ENCODE data around the gene IKZF5.

Gene IKZF5

DNA sequence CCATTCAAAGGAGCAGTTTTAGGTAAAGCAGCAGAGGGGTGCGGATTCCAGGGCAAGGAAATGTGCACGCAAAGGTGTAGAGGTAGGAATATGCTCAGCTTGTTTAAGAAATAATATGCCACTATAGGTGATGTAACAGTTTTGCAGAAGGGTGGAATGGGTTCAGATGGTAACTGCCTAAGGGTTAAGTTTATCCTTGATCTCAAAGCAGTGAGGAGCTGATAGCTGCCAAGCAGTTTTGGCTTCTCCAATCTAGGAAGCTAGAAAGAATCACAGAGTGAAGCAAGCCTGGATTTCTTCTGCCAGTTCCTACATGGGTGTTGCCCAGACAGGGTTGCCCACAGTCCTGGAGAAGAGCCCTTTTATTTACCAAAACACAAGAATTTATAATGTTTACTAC is 6.2 kb upstream of the IKZF5 start:
- DNase-seq = no peak

DNA sequence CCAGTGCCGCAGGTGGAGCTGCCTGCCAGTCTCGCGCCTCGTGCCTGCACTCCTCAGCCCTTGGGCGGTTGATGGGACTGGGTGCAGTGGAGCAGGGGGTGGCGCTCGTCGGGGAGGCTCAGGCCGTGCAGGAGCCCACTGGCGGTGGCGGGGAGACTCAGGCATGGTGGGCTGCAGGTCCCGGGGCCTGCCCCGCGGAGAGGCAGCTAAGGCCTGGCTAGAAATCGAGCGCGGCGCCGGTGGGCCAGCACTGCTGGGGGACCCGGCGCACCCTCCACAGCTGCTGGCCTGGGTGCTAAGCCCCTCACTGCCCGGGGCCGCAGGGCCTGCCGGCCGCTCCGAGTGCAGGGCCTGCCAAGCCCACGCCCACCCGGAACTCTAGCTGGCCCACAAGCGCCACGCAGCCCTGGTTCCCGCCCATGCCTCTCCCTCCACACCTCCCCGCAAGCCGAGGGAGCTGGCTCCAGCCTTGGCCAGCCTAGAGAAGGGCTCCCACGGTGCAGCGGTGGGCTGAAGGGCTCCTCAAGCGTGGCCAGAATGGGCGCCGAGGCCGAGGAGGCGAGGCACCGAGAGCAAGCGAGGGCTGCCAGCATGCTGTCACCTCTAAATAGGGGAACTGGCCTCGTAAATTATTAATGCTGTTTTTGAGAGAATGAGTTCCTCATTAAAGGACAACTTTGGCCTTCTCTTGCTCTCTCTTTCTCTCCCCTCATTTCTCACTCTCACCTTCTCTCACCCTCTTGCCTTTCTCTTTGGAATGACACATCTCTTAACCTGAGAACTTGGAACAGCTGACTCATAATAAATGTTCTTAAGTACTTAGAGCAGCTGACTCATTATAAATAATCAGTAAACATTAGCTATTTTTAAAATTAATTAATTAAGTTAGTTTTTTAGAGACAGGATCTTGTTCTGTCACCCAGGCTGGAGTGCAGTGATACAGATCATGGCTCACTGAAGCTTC is 5.1 kb upstream of the IKZF5 start:
- no peak for DNase-seq

DNA sequence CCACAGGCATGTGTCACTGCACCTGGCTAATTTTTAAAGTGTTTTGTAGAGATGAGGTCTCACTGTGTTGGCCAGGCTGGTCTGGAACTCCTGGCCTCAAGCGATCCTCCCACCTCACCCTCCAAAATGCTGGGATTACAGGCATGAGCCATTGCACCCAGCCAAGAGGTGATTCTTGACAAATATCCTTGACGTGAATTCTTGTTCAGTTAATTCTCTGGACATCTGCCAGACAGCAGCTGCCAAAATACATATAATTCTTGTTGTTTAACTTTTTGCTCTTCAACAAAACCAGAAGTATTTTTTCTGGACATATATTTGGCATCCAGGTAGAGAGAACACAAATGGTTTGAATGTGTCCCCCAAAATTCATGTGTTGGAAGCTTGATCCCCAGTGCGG is 3.4 kb upstream of the IKZF5 start:
- no peak for DNase-seq

DNA sequence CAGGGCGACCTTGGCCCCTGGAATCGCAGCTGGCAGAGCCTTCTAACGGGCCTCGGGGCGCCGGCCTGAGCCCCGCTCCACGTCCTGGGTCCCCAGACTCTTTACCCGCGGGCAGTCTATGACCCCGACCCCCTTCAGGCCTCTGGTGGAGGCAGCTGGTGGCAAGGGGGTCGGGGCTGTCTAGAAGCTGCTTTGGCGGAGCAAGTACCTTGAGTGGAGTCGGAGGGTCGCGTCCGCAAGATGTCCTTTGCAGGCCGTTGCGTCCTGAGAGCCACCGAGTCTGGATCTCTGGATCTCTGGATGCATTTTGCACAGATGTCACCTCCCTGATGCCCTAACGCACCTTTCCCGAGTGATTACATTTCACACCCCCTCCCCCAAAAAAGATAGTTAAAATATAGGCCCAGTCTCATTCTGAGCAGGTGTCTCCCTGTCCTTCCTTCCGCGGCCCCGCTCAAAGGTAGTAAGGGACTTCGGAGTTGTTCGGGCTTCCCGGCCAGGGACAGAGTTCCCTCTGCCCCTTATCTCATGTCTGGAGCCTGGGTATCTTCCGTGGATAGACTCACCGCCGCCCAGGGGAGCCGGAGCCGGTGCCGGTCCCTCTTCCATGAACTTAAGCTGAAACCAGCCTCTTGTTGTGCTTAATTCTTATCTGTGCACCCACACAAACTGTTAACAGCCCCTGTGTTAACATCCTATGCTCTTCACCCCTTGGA is 668 bp upstream of the IKZF5 start:
- DNase-seq = peak; percentile 6

DNA sequence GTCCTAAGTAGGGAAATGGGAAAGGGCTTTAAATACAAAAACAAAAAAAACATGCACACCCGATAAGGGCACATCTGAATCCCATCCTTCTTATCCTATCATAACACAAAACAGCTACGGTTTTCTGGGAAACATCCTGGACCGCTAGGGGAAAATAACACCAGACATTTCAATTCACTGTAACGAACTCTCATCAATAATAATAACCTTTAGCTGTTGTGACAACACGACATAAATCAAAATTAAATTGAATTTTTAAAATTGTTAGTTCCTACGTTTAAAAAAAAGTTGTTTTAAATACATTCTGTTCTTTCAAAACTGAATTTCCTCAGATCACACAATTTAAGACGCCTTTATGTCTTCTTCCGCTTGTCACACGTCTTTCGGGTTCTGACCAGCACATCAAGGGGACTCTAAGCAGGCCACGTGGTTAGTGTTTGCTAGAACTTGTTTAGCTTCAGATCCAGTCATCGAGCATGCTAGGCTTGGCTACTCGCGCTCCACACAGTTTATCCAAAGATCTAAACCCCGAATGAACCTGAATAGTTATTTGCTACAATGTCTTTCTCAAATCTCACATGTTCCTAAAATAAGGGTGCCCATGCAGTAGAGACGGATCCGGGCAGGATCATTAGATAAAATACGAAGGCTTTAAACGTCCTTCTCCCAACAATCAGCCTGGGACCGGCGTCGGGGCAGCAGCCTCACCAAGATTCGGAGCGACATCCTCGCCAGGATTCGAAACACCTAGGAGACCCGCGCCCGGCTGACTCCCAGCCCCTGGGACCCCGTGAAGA is 839 bp downstream of the IKZF5 start:
- DNase-seq = peak; percentile 49

DNA sequence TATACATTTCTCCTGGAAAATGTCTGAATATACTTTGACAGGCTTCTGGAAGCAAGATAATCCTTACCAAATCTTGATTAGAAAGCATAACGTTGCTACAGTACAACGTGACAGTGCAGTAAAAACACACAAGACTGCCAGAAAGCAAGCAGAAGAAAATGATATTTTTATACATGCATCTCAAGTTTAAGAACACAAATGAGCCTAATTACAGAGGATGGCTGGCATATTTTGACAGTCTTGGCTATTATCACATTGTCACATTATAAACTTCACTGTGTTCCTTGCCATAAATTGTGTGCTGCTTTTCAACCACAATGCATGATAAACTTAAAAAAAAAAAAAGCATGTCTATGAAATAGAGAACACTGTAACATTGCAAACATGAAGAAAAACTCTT is 4.3 kb downstream of the IKZF5 start:
- no peak for DNase-seq

DNA sequence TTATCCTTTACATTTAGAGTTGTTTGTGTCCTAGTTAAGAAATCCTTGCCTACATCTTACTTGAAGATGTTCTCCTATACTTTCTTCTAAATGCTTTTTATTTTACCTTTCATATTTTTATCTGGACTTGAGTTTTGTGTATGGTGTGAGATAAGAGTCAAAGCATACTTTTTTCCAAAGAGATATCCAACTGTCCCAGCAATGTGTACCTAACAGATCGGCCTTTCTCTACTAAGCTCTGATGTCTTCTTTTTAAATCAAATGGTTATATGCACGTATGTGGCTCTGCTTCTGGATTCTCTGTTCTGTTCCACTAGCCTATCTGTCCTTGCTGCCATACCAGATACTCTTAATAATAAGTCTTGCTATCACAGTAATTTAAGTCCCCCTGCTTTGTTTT is 7.2 kb downstream of the IKZF5 start:
- no peak for DNase-seq

DNA sequence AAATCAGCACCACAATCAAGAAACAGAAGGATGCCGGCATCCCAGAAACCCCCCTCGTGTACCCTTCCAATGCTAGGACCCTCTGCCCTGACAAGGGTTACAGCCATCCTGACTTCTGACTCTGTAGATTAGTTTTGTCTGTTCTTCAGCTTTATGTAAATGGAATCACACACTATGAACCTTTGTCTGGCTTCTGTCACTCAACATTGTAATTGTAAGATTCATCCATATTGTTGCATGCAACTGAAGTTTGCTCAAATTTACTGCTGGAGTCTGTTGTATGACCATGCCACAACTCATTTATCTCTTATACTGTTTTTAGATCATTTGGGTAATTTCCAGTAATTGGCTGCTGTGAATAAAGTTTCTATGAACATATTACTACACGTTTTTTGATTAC is 8.4 kb downstream of the IKZF5 start:
- no peak for DNase-seq

DNA sequence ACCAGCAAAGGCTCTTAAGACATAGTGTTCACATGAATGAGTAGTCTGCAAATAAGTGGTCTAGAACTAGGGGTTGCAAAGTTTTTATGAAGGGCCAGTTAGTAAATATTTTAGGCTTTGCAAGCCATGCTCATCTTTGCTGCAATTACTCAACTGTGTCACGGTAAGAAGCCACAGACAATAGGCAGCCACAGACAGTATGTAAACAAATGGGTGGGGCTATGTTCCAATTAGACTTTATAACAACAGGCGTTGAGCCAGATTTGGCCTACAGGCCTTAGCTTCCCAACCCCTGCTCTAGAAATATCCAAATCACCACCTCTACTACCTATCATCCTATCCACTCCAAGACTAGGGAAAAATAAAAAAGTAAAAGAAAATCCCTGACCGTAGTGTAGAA is 9.2 kb downstream of the IKZF5 start:
- DNase-seq = no peak

DNA sequence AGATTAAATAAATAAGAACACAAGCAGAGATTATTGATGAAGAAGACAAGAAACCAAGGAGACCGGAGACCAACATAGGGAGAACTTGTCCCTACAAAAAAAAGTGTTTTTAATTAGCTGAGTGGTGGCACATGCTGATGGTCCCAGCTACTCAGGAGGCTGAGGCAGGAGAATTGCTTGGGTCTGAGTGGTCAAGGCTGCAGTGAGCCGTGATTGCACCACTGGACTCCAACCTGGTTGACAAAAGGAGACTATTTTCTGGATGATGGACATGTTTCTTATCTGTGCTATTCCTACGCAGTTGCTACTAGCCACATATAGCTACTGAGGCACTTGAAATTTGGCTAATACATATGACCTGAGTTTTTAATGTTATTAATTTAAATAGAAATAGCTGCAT is 9.7 kb downstream of the IKZF5 start:
- no peak for DNase-seq

DNA sequence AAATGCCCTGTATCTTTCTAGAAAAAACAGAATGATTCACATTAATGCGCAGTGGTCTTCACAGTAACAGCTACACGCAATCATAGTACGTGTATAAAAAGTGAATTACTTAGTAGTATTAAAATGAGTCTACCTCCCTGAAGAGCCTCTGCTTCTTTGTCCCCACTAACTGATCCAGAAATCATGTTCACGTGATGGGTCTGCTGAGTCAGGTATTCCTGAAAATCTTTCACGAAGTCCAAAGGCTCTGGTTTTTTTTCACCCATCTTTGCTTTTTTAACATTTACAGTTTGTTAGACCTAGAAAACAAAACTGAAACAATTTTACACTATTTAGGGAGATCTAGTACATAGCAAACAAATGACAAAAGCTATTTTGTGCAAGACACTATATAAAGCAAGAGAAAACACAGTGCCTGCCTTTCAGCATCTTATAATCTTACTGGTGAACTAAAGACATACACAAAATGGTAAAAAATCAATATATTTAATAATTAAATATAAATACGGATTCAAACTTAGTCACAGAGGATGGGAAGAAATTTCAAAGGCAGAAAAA is 10.2 kb downstream of the IKZF5 start:
- no peak for DNase-seq

DNA sequence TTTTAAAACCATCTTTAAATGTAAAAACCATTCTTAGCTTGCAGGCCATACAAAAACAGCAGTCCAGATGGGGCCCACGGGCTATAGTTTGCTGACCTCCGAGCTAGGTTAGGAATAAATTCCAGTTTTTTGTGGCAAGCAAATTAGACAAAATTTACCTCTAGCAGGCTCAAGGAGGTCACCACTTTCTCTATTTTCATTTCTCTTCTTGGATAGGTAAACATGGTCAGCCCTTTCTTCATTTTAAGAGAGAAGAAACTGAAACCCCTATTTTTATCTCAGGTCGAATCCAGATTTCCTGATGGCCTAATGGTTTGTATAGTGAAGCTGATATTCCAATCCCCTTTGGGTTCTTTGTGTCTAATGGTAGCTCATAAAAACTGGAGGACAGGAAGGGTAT is 10.7 kb downstream of the IKZF5 start:
- DNase-seq = no peak

DNA sequence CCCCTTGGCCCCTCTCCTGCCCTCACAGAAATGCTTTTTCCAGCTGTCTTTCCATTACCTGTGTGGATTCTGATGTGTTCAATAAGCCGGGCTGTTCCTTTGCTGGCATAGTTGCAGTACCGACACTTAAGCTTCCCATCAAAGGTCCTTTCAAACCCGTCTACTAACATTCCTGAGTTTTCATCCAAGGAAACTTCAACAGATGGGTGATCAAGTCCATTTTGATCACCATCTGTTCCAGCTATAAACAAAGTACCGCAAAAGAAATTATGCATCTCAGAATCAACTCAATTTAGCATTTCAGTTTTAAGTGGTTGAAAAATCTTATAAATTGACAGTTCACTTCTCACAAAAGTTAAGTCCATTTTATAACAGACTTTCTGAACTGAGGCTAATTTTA is 12.7 kb downstream of the IKZF5 start:
- no peak for DNase-seq

DNA sequence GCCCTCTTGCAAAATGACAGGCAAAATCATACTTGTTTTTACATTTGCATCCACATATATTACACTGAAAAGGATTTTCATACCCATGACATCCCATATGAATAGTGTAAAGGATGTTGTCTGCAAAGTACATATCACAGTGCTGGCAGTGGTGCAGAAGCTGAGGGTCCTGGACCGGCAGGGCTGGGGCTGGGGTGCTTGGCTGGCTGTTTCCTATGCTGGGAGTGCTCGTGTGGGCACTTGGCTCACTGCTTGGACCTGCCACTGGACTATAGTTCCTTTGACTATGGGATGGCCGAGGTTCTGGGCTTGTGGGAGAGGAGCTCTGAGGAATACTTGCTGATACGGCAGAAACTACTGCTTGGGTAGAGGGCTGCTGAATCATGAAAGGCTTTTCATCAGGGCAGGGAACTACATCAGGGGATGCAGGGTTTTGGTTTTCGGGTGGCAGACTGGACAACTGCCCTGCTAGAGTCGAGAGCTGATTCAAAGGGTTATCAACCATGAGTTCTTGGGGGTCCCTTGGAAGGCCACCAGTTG is 14.7 kb downstream of the IKZF5 start:
- no peak for DNase-seq

DNA sequence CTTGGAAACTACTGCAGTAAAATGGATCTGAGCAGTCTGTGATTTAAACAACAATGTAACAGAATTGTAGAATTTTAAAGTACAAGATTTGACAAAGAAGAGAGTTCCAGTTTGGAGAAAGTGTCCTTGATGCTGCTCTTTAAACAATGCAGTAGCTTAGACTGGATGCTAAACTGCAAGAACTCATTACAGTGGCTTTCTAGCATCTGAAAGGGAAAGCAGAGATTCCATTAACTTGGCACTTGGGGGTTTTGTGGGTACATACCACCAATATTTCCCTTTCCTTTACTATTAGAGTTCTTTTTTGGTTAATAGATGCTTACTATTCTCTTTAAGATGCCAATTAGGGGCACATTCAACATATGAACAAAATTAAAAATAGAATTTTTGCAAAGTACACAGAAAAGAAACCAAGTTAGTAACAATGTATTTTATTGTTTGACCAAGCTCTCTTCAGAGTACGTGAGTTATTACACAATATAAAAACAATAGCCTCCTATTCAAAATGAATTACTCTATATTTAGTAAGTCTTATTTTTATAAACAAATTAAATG is 16.5 kb downstream of the IKZF5 start:
- DNase-seq = no peak

DNA sequence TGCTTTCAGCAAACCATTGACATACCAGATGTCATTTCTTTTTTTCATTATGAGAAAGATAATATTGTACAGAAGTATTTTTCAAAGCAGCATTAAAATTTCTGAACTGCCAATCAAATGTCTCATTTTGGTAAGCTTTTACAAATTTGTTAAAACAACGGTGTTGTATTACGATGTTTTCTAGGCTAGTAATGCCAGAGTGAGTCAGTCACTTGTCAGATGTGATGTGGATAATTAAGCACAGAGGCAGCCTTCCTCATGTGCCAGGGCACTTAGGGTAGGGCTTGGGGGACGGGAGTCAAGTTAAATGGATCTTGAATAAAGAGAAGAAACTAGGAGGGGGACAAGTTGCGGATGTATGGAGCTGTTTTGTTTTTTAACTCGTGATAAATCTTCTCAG is 18.3 kb downstream of the IKZF5 start:
- no peak for DNase-seq

DNA sequence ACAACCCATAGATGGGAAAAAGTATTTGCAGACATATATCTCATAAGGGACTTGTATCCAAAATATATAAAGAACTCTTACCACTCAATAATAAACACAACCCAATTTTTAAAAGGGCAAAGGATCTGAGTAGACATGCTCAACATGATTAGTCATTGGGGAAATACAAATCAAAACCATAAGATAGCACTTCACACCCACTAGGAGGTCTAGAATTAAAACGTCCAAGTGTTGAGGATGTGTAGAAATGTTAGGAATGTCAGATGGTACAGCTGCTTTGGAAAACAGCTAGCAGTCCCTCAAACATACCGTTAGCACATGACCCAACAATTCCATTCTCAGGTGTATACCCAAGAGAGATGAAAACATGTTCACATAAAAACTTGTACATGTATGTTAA is 20.1 kb downstream of the IKZF5 start:
- peak; percentile 50 for DNase-seq

DNA sequence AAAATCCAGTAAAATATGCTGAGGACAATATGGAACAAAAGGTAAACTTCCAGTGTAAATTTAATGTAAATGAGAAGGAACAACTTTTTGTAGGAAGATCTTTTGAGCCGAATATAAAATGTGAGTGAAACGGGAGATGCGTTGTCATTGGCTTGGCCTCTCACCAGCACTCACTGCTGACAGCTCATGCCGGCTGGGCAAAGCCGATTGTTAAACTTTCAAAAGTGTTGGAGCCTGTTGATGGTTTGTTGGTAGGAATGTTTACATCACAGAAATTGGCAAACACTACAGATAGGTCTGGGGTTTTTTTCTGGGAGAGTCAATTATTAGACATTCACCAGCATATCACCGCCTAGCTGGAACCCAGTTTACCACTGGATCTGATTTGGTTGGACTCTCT is 22.3 kb downstream of the IKZF5 start:
- DNase-seq = no peak

DNA sequence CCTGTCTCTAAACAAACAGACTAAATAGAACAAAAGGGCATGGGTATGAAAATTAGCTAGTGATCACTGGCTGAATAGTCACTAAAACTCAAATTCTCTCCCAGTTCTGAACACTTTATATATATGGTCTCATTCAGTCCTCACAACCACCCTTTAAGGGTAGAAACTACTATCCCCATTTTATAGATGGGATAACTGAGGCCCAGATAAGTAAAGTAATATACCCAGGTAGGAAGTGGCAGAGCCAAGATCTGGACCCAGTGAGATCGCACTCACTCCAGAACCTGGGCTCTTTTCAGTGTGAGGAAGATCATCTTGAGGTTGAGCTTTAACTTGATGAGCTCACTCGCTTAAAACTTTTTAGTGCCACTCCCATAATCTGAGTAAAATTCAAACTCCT is 23.9 kb downstream of the IKZF5 start:
- DNase-seq = no peak

DNA sequence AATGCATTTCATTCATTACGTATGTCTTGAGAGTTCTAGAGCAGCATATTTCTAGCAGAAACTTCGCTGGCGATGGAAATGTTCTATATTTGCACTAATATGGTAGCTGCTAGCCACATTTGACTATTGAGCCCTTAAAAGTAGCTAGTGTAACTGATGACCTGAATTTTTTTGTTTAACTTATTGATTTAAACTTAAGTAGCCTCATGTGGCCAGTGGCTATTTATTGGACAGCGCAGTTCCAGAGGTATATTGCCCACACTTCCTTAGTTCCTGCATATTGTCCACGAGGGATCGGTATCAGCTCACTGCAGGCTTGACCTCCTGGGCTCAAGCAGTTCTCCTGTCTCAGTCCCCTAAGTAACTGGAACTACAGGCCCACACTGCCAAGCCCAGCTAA is 24.7 kb downstream of the IKZF5 start:
- DNase-seq = no peak

DNA sequence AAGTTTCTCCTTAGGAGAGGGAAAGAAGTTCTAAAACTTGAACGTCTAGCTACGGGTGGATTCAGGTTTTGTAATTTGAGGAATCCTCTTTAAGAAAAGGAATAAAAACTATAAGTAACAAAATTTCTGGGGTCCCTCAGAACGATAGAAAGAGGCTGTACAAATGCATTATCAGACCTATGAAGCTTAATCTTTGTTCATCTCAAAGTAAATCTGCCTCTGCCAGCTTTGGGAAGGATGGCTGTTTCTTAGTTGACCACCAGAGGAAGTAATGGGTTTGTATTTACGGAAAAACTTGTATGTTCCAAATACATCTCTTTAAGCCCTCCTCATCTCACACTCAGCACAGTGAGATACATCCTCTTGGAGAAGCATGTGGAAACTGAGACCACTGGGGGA is 27.5 kb downstream of the IKZF5 start:
- peak; percentile 50 for DNase-seq
